SK-N-SH (cell line): ENCODE results near the gene VWA5B1. TPM values are rescaled to one million over a fixed set of nuclear protein-coding genes. Genes with fewer than 3 reads are reported as not detected.

Experiments used
- CTCF ChIA-PET: fragments of 300-600, 350-600 bp; formaldehyde crosslinking; extraction: SDS; loops from one replicate; lab custom pipeline; 2021; lab: Yijun Ruan, JAX
- POLR2A ChIA-PET: fragments of 350-600 bp; sonication (Branson Sonifier 250); formaldehyde crosslinking; extraction: SDS; loops from one replicate; lab custom pipeline; 2020; ENCODE audit warnings: antibody characterized with exemption, inconsistent platforms; lab: Yijun Ruan, JAX
- DNase-seq: peaks from one replicate; pipeline ENCODE4 v3.0.0; 2012
- H2AFZ ChIP-seq: fragments of 200-600 bp; sonication (generic); 2 replicates; pipeline ENCODE4 v1.8.1; 2016; ENCODE audit warnings: antibody characterized with exemption, mild to moderate bottlenecking, low read depth
- H3F3A ChIP-seq: fragments of 200-600 bp; sonication (generic); replicated peaks from 2 replicates; pipeline ENCODE3; 2016; ENCODE audit warnings: antibody characterized with exemption, mild to moderate bottlenecking; ENCODE audit not compliant: insufficient read depth
- H3K27ac ChIP-seq, 2 experiments: fragments of 200-500 bp in 1 of 2; fragments of 200-600 bp in 1 of 2; sonication (Bioruptor generic) in 1 of 2; sonication (generic), shearing (Covaris generic) in 1 of 2; 2 replicates each; pipeline versions ENCODE4 v1.5.1 to v1.6.1; 2014 to 2016; ENCODE audit warnings: low read depth in 2 of 2, inconsistent platforms in 1 of 2, low read length in 1 of 2, mild to moderate bottlenecking in 1 of 2, mixed read lengths in 1 of 2
- H3K27me3 ChIP-seq: fragments of 200-600 bp; sonication (generic), shearing (Covaris generic); 2 replicates; pipeline ENCODE4 v1.6.1; 2016; ENCODE audit warnings: mixed run types; ENCODE audit not compliant: insufficient read depth
- H3K36me3 ChIP-seq, 2 experiments: fragments of 200-500 bp in 1 of 2; fragments of 200-600 bp in 1 of 2; sonication (Bioruptor generic) in 1 of 2; sonication (generic) in 1 of 2; replicated peaks in 1 of 2; 2 replicates each; pipeline versions ENCODE3 to v1.5.1; 2014 to 2016; ENCODE audit warnings: low read length in 1 of 2, mild to moderate bottlenecking in 1 of 2; ENCODE audit not compliant: insufficient read depth in 2 of 2, control insufficient read depth in 1 of 2
- H3K4me1 ChIP-seq, 2 experiments: fragments of 200-500 bp in 1 of 2; fragments of 200-600 bp in 1 of 2; sonication (Bioruptor generic) in 1 of 2; sonication (generic), shearing (Covaris generic) in 1 of 2; 2 replicates each; pipeline versions ENCODE4 v1.5.1 to v1.6.1; 2014 to 2016; ENCODE audit warnings: low read depth in 1 of 2, low read length in 1 of 2, mixed run types in 1 of 2; ENCODE audit not compliant: insufficient read depth in 2 of 2, control insufficient read depth in 1 of 2
- H3K4me2 ChIP-seq: fragments of 200-600 bp; sonication (generic), shearing (Covaris generic); 2 replicates; pipeline ENCODE4 v1.6.1; 2017; ENCODE audit warnings: mixed run types
- H3K4me3 ChIP-seq, 2 experiments: fragments of 200-500 bp in 1 of 2; fragments of 200-600 bp in 1 of 2; sonication (Bioruptor generic) in 1 of 2; sonication (generic), shearing (Covaris generic) in 1 of 2; 2 replicates each; pipeline versions ENCODE4 v1.5.1 to v1.8.1; 2014 to 2016; ENCODE audit warnings: low read depth in 2 of 2, inconsistent platforms in 1 of 2, low read length in 1 of 2, mild to moderate bottlenecking in 1 of 2, mixed read lengths in 1 of 2, moderate library complexity in 1 of 2
- H3K79me2 ChIP-seq: fragments of 200-600 bp; sonication (generic); 2 replicates; pipeline ENCODE4 v1.8.1; 2017; ENCODE audit warnings: mild to moderate bottlenecking; ENCODE audit not compliant: insufficient read depth
- H3K9ac ChIP-seq: fragments of 200-600 bp; sonication (generic); 2 replicates; pipeline ENCODE4 v1.6.1; 2017; ENCODE audit warnings: mixed run types
- H3K9me2 ChIP-seq: fragments of 200-600 bp; sonication (generic); 2 replicates; pipeline ENCODE4 v1.6.1; 2017; ENCODE audit warnings: mixed run types
- H3K9me3 ChIP-seq: fragments of 200-600 bp; sonication (generic); 2 replicates; pipeline ENCODE4 v1.6.1; 2017; ENCODE audit warnings: mixed run types, mild to moderate bottlenecking, moderate library complexity
- H4K20me1 ChIP-seq: fragments of 200-600 bp; sonication (generic); 2 replicates; pipeline ENCODE4 v1.6.1; 2017; ENCODE audit warnings: mild to moderate bottlenecking, mixed run types; ENCODE audit not compliant: insufficient read depth
- EZH2phosphoT487 ChIP-seq: fragments of 200-600 bp; sonication (generic); IDR thresholded peaks from 2 replicates; pipeline ENCODE4 v1.6.1; 2017; ENCODE audit warnings: low read depth, mixed run types, mild to moderate bottlenecking, antibody characterized with exemption, moderate library complexity, borderline replicate concordance
- FOSL2 ChIP-seq: IDR thresholded peaks from 2 replicates; pipeline ENCODE4 v1.4.0; 2012; ENCODE audit warnings: low read depth, mild to moderate bottlenecking, moderate library complexity, borderline replicate concordance
- FOXJ3 ChIP-seq: sonication (generic); formaldehyde crosslinking; IDR thresholded peaks from 2 replicates; pipeline ENCODE4 v1.5.1; 2020; ENCODE audit warnings: mild to moderate bottlenecking, missing genetic modification reagents
- MEF2A ChIP-seq: IDR thresholded peaks from 2 replicates; pipeline ENCODE4 v1.4.0; 2012; ENCODE audit warnings: low read depth, borderline replicate concordance
- PBX3 ChIP-seq: IDR thresholded peaks from 2 replicates; pipeline ENCODE4; 2012
- RAD21 ChIP-seq: IDR thresholded peaks from 2 replicates; pipeline ENCODE4 v1.6.1; 2012; ENCODE audit warnings: mild to moderate bottlenecking, low read length
- REST ChIP-seq: IDR thresholded peaks from 2 replicates; pipeline ENCODE4 v1.6.1; 2012; ENCODE audit warnings: mild to moderate bottlenecking, low read depth, low read length, moderate library complexity
- SIN3A ChIP-seq: IDR thresholded peaks from 2 replicates; pipeline ENCODE4 v1.6.1; 2012; ENCODE audit warnings: low read depth, mild to moderate bottlenecking, low read length, moderate library complexity, borderline replicate concordance
- TAF1 ChIP-seq: IDR thresholded peaks from 2 replicates; pipeline ENCODE4 v1.6.1; 2012; ENCODE audit warnings: low read depth, mild to moderate bottlenecking, low read length, moderate library complexity, borderline replicate concordance
- TCF12 ChIP-seq: IDR thresholded peaks from 2 replicates; pipeline ENCODE4 v1.4.0; 2012
- TEAD4 ChIP-seq: IDR thresholded peaks from 2 replicates; pipeline ENCODE4 v1.4.0; 2012; ENCODE audit warnings: mild to moderate bottlenecking, borderline replicate concordance; ENCODE audit not compliant: insufficient read depth
- USF1 ChIP-seq: IDR thresholded peaks from 2 replicates; pipeline ENCODE4 v1.4.0; 2012; ENCODE audit warnings: low read depth, borderline replicate concordance
- YY1 ChIP-seq: IDR thresholded peaks from 2 replicates; pipeline ENCODE4 v1.4.0; 2012; ENCODE audit warnings: low read depth, mild to moderate bottlenecking
- WGBS: methylation state at CpG from one replicate; pipeline ENCODE4 v1.1.6; 2017; ENCODE audit warnings: low lambda C conversion rate; 5-methylcytosine and 5-hydroxymethylcytosine counted together
- polyA plus RNA-seq, 3 experiments: library from polyadenylated mRNA; depleted of rRNA; stranded (reverse); fragments of >200 nt; gene quantifications; 2 replicates each; pipeline ENCODE4 v1.2.3, GENCODE V29; 2012

VWA5B1 gene
- polyA plus RNA-seq, 1 of the 3 experiments (the other 2 are of a cell fraction): not detected

GRCh38 chr1:20301463-20302107, 10.9 kb downstream of the VWA5B1 start:
- peaks cover 9% of the 10 kb centered on the region for H3K27me3 ChIP-seq
- H4K20me1 ChIP-seq: no peaks in the 10 kb centered on the region
- ChIA-PET CTCF (interaction anchor here (1.0 to 1.1 kb wide), 2 partner anchors 95 to 129 kb away, joined by 3 read pairs; no protein-coding TSS in a partner anchor), POLR2A (no interaction called here)
- H3K4me1 ChIP-seq: peaks cover 0 to 3% of the 10 kb centered on the region in 2 experiments; a peak in 1 of 4 replicates
- H3K9me2 ChIP-seq: no peaks in the 10 kb centered on the region
- 64% methylated on average over 13 of the region's 13 CpGs for WGBS
- TF ChIP-seq MEF2A (no peak), YY1 (no peak), FOSL2 (no peak), TCF12 (no peak), FOXJ3 (CRISPR knock-in tag) (no peak)
- no peak overlapping the region for H3K4me2 ChIP-seq
- no peak overlapping the region for H3K27ac ChIP-seq
- no peak overlapping the region for H3K4me3 ChIP-seq
- H2AFZ ChIP-seq: no peak overlapping the region
- no peaks in the 10 kb centered on the region for H3K79me2 ChIP-seq
- H3F3A ChIP-seq: no peaks in the 10 kb centered on the region
- DNase-seq: no peak
- H3K9me3 ChIP-seq: no peaks in the 10 kb centered on the region
- no peak overlapping the region for H3K9ac ChIP-seq
- no peaks in the 10 kb centered on the region for H3K36me3 ChIP-seq

- Histone ChIP-seq H3K9me2 (no peaks in the 10 kb centered on the region), H3K36me3 (no peaks in the 10 kb centered on the region), H3K9me3 (no peaks in the 10 kb centered on the region), H3K4me3 (no peak overlapping the region), H3F3A (no peaks in the 10 kb centered on the region), H3K27me3 (peaks cover 9% of the 10 kb centered on the region), H3K4me1 (peaks cover 0 to 3% of the 10 kb centered on the region in 2 experiments; a peak in 1 of 4 replicates), H3K27ac (no peak overlapping the region), H3K9ac (no peak overlapping the region), H4K20me1 (no peaks in the 10 kb centered on the region), H3K79me2 (no peaks in the 10 kb centered on the region), H3K4me2 (no peak overlapping the region), H2AFZ (no peak overlapping the region)
- WGBS: 3% methylated on average over 2 of the region's 2 CpGs
- POLR2A ChIA-PET: no interaction called here
- TF ChIP-seq SIN3A (no peak), TEAD4 (no peak), RAD21 (no peak), EZH2phosphoT487 (no peak), REST (no peak), TAF1 (no peak), PBX3 (no peak), USF1 (no peak)
- CTCF ChIA-PET: interaction anchor here (1.0 kb wide), 1 partner anchor 94 kb away, joined by 3 read pairs; no protein-coding TSS in a partner anchor
- DNase-seq: no peak
Measured at GRCh38 chr1:20302108-20302471, 11.4 kb downstream of the VWA5B1 start.
